ENCODE data around the gene ADAT2.

Gene ADAT2

GRCh38 chr6:143496974-143497373, 46.5 kb upstream of the ADAT2 start (continued):
- TF ChIP-seq ZC3H10 (CRISPR knock-in tag; IDR thresholded peaks at IDR 0.05) (no peak), ZNF8 (CRISPR knock-in tag; IDR thresholded peaks at IDR 0.05) (no peak), SNAI2 (CRISPR knock-in tag; IDR thresholded peaks at IDR 0.05) (no peak), CSDC2 (CRISPR knock-in tag; IDR thresholded peaks at IDR 0.05) (no peak), POU6F1 (CRISPR knock-in tag; IDR thresholded peaks at IDR 0.05; ENCODE audit: borderline replicate concordance, low read depth) (no peak), ARNTL (CRISPR knock-in tag; IDR thresholded peaks at IDR 0.05; ENCODE audit: borderline replicate concordance, low read depth) (no peak), GLIS3 (CRISPR knock-in tag; IDR thresholded peaks at IDR 0.05) (no peak)

GRCh38 chr6:143490775-143491174, 40.3 kb upstream of the ADAT2 start:
- no peak for ATAC-seq
- no peak for TF ChIP-seq PATZ1 (CRISPR knock-in tag; IDR thresholded peaks at IDR 0.05; ENCODE audit: borderline replicate concordance)
- TF ChIP-seq PPARA (CRISPR knock-in tag; IDR thresholded peaks at IDR 0.05; ENCODE audit: borderline replicate concordance): no peak
- no peak for TF ChIP-seq ZNF70 (CRISPR knock-in tag; IDR thresholded peaks at IDR 0.05)
- TF ChIP-seq TCF4 (CRISPR knock-in tag; IDR thresholded peaks at IDR 0.05; ENCODE audit: borderline replicate concordance): no peak
- TF ChIP-seq ISL1 (CRISPR knock-in tag; IDR thresholded peaks at IDR 0.05): no peak
- no peak for TF ChIP-seq ZFP3 (CRISPR knock-in tag; IDR thresholded peaks at IDR 0.05)
- no peak for TF ChIP-seq ZNF8 (CRISPR knock-in tag; IDR thresholded peaks at IDR 0.05)
- TF ChIP-seq GLIS3 (CRISPR knock-in tag; IDR thresholded peaks at IDR 0.05): no peak
- TF ChIP-seq CSDC2 (CRISPR knock-in tag; IDR thresholded peaks at IDR 0.05): no peak
- no peak for TF ChIP-seq OSR1 (CRISPR knock-in tag; IDR thresholded peaks at IDR 0.05)
- TF ChIP-seq TOX (CRISPR knock-in tag; IDR thresholded peaks at IDR 0.05; ENCODE audit: borderline replicate concordance): no peak

GRCh38 chr6:143490244-143490643, 39.7 kb upstream of the ADAT2 start:
- ATAC-seq: no peak
- TF ChIP-seq ZC3H10 (CRISPR knock-in tag; IDR thresholded peaks at IDR 0.05) (no peak), PPARA (CRISPR knock-in tag; IDR thresholded peaks at IDR 0.05; ENCODE audit: borderline replicate concordance) (no peak), ZFP30 (CRISPR knock-in tag; IDR thresholded peaks at IDR 0.05) (no peak), ZFP3 (CRISPR knock-in tag; IDR thresholded peaks at IDR 0.05) (no peak), ESRRG (CRISPR knock-in tag; IDR thresholded peaks at IDR 0.05) (no peak), TOX (CRISPR knock-in tag; IDR thresholded peaks at IDR 0.05; ENCODE audit: borderline replicate concordance) (no peak), BACH2 (CRISPR knock-in tag; IDR thresholded peaks at IDR 0.05; ENCODE audit: borderline replicate concordance) (no peak), TSHZ2 (CRISPR knock-in tag; IDR thresholded peaks at IDR 0.05) (no peak), CREB5 (CRISPR knock-in tag; IDR thresholded peaks at IDR 0.05; ENCODE audit: low read depth) (no peak), CSRNP3 (CRISPR knock-in tag; IDR thresholded peaks at IDR 0.05) (no peak), ARNTL (CRISPR knock-in tag; IDR thresholded peaks at IDR 0.05; ENCODE audit: borderline replicate concordance, low read depth) (no peak), GLIS3 (CRISPR knock-in tag; IDR thresholded peaks at IDR 0.05) (no peak), SNAI2 (CRISPR knock-in tag; IDR thresholded peaks at IDR 0.05) (no peak), ZNF70 (CRISPR knock-in tag; IDR thresholded peaks at IDR 0.05) (no peak)
